Measurements from ENCODE around the gene ZNF536.

GRCh38 chr19:30428844-30429243, 56.7 kb downstream of the ZNF536 start:
- no peak for TF ChIP-seq POLR2A (conservative IDR thresholded peaks at IDR 0.05)
- no peak for TF ChIP-seq HDAC8 (tag; IDR thresholded peaks at IDR 0.05)
- TF ChIP-seq, protein P1, sequence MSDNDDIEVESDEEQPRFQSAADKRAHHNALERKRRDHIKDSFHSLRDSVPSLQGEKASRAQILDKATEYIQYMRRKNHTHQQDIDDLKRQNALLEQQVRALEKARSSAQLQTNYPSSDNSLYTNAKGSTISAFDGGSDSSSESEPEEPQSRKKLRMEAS (CRISPR knock-in tag; IDR thresholded peaks at IDR 0.05) = no peak
- no peak for TF ChIP-seq PCBP2 (IDR thresholded peaks at IDR 0.05; ENCODE audit: low read depth, low read length, poor library complexity, severe bottlenecking)
- TF ChIP-seq ELK1 (CRISPR knock-in tag; IDR thresholded peaks at IDR 0.05) = no peak
